Activated naive CD8-positive, alpha-beta T cell treated with anti-CD3 and anti-CD28 coated beads for 36 hours (primary cell): ENCODE results near the gene PRDM8. TPM values are rescaled to one million over a fixed set of nuclear protein-coding genes. Genes with fewer than 3 reads are reported as not detected.

ENCODE experiments used
- DNase-seq: peaks from one replicate; pipeline ENCODE4 v3.0.0; 2021
- H3K27ac Mint-ChIP-seq: one replicate; pipeline ENCODE4 v1.8.0; 2022; ENCODE audit warnings: mild to moderate bottlenecking, moderate library complexity, mixed read lengths
- H3K27me3 Mint-ChIP-seq: one replicate; pipeline ENCODE4 v1.8.0; 2022; ENCODE audit warnings: mild to moderate bottlenecking, mixed read lengths
- H3K36me3 Mint-ChIP-seq: one replicate; pipeline ENCODE4 v1.8.0; 2021; ENCODE audit warnings: mild to moderate bottlenecking, mixed read lengths
- H3K4me1 Mint-ChIP-seq: one replicate; pipeline ENCODE4 v1.8.0; 2021; ENCODE audit warnings: mixed read lengths
- H3K4me3 Mint-ChIP-seq: one replicate; pipeline ENCODE4 v1.8.0; 2022; ENCODE audit warnings: mild to moderate bottlenecking, moderate library complexity, mixed read lengths
- H3K9me3 Mint-ChIP-seq: one replicate; pipeline ENCODE4 v1.8.0; 2022; ENCODE audit warnings: mixed read lengths
- total RNA-seq, 2 experiments: library from RNA; stranded (reverse); gene quantifications; one replicate each; pipeline ENCODE4 v1.2.3, GENCODE V29; 2021

The PRDM8 gene
- total RNA-seq, 2 experiments from 2014 or later = 1.3 to 2.3 TPM

- Mint-ChIP-seq H3K36me3 (peaks cover 6% of the 10 kb centered on the region), H3K4me3 (peak overlapping the region; percentile 79), H3K27me3 (peaks cover 43% of the 10 kb centered on the region), H3K9me3 (no peaks in the 10 kb centered on the region), H3K27ac (peak overlapping the region; percentile 71), H3K4me1 (peaks cover 18% of the 10 kb centered on the region)
- peak; percentile 49 for DNase-seq
Measured at GRCh38 chr4:80202741-80203553, 5.6 kb downstream of the PRDM8 start.

DNA sequence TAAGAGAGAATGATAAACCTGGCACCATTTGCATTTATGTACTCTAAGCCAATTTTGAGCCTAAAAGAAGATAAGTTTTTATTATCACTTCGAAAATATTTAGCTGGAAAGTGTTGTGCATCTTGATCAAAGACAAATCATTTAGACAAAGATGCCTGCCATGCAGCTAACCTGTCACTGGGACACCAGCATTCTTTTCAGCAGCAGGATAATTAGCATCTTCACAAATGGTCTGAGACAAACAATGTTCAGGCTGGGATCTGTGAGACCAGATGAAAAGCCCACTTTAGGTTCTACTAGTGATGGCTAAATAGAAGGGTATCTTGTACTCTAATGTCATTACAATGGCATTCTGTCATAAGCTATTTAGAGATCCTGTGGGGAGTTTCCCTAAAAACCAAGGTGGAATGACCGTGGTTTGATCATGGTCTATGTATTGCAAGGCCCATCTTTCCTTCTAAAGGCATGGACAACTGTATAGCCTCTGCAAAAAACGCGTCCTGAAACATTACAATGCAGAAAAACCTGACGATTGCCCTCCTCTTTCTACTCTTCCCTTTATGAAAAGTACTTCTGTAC lies 7.2 kb downstream of the PRDM8 start:
- no peak for DNase-seq
- peaks cover 35% of the 10 kb centered on the region for H3K27me3 Mint-ChIP-seq
- peaks cover 5% of the 10 kb centered on the region for H3K36me3 Mint-ChIP-seq
- no peak overlapping the region for H3K27ac Mint-ChIP-seq
- H3K4me1 Mint-ChIP-seq = peaks cover 15% of the 10 kb centered on the region
- H3K9me3 Mint-ChIP-seq = no peaks in the 10 kb centered on the region
- H3K4me3 Mint-ChIP-seq = no peak overlapping the region

DNA sequence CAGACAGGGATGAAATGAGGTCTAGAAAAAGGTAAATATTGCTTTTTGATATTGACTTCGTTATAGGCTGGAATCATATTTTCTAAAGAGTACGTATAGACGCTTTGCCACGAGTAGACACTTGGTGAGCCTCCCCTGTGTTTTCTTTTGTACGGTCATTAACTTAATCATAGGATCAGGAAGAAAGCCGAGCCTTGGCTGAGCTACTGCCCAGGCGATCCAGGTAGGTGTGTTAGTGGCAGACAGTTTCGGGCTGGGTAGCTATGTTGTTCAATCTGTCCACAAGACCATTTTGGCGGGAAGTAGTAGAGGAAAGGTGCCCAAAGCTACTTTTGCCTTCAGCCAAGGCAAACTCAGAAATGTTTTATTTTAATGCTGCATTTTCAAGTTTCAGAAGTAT lies 8.8 kb downstream of the PRDM8 start:
- DNase-seq = no peak
- H3K9me3 Mint-ChIP-seq = no peaks in the 10 kb centered on the region
- peaks cover 5% of the 10 kb centered on the region for H3K36me3 Mint-ChIP-seq
- peaks cover 29% of the 10 kb centered on the region for H3K27me3 Mint-ChIP-seq
- peaks cover 13% of the 10 kb centered on the region for H3K4me1 Mint-ChIP-seq
- H3K4me3 Mint-ChIP-seq = no peak overlapping the region
- no peak overlapping the region for H3K27ac Mint-ChIP-seq

DNA sequence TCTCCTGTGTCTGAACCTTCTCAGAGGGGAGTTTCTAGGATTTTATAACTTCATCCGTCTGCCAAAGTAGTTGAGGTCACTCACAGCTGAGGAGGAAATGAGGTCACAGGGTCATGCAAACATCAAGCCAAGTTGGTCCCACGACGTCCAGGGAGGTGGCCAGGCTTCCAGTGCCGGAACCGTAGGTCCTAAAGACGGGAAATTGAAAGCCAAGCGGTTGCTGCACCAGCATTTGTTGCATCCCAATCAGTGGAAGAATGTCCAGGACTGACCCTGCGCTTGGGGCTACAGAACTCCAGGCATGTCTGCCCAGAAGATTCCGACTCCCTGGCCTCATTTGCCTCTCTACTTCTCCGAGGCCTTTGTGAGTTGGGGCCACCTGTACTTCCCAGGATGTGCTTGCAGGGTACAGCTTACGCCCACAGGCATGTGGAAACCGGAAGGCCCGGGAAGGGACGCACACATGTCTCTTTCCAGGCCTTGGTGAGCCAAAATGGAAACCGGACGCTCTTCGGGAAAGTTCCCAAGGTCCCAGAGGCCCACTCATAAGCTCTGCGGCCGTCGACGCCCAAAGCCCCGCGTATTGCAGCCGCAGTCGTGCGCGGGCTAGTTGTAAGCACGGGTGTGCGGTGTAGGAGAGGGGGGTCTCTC lies 9.3 kb downstream of the PRDM8 start:
- DNase-seq = no peak
- no peaks in the 10 kb centered on the region for H3K9me3 Mint-ChIP-seq
- no peak overlapping the region for H3K27ac Mint-ChIP-seq
- H3K27me3 Mint-ChIP-seq = peaks cover 28% of the 10 kb centered on the region
- peaks cover 8% of the 10 kb centered on the region for H3K4me1 Mint-ChIP-seq
- peaks cover under 1% of the 10 kb centered on the region for H3K36me3 Mint-ChIP-seq
- no peak overlapping the region for H3K4me3 Mint-ChIP-seq

DNA sequence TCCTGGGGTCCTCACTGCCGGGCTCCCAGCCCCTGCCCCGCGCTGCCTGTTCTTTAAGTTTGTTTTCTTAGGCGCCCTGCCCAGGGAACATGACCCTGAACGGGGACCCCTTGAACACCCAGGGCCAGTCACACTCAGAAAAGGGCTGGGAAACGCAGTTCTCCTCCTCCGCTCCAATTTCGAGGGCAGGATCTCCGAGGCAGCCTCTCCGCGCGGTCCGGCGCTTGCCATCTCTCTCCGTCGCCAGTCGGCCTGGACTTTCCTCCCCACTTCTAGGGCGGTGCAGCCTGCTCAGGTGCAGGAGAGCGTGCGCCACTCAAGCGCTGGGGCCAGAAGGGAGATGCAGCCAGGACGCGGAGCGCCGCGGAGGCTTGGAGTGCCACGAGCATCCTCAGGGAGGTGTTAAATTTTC lies 9.9 kb downstream of the PRDM8 start:
- peaks cover 5% of the 10 kb centered on the region for H3K4me1 Mint-ChIP-seq
- no peak for DNase-seq
- no peaks in the 10 kb centered on the region for H3K9me3 Mint-ChIP-seq
- no peak overlapping the region for H3K27ac Mint-ChIP-seq
- no peak overlapping the region for H3K4me3 Mint-ChIP-seq
- no peaks in the 10 kb centered on the region for H3K36me3 Mint-ChIP-seq
- H3K27me3 Mint-ChIP-seq = peaks cover 25% of the 10 kb centered on the region

- no peak overlapping the region for H3K4me3 Mint-ChIP-seq
- peaks cover 5% of the 10 kb centered on the region for H3K4me1 Mint-ChIP-seq
- H3K9me3 Mint-ChIP-seq = no peaks in the 10 kb centered on the region
- DNase-seq = no peak
- peaks cover 25% of the 10 kb centered on the region for H3K27me3 Mint-ChIP-seq
- no peak overlapping the region for H3K27ac Mint-ChIP-seq
- H3K36me3 Mint-ChIP-seq = no peaks in the 10 kb centered on the region
Measured at GRCh38 chr4:80207664-80208063, 10.4 kb downstream of the PRDM8 start.

DNA sequence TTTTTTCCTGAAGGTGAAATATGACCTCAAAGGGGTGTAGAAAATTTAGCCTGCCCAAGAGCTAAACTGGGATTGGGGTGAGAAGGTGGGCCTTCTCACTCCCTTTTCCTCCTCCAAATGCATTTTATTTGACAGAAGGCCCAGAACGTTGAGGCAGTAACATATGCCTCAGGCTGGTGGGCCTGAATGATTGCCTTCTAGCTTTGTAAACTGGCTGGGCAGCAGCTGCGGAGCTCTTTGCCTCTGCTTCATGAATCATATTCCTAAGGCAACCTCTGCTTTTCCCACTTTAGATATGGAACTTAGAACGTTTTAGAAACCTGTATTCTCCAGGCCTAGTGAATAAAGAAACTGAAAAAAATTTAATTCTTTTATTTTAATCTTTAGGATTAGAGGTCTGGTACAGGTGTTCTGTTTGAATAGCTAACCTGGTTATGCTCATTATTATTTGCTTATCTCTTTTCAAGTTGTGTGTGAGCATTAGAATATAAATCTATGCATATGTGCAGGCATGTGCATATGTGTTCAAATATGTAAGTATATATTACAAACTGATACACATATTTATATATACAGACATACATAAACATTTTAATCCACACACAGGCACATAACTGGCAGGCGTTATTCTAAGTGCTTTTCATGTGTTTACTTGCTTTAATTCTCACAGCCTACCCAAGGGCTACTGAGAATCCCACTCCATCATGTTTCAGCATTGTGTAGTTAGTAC lies 11.5 kb downstream of the PRDM8 start:
- H3K36me3 Mint-ChIP-seq = no peaks in the 10 kb centered on the region
- no peak for DNase-seq
- H3K4me3 Mint-ChIP-seq = no peak overlapping the region
- H3K27me3 Mint-ChIP-seq = peaks cover 20% of the 10 kb centered on the region
- H3K4me1 Mint-ChIP-seq = no peaks in the 10 kb centered on the region
- H3K27ac Mint-ChIP-seq = no peak overlapping the region
- no peaks in the 10 kb centered on the region for H3K9me3 Mint-ChIP-seq

- Mint-ChIP-seq H3K27me3 (peaks cover 20% of the 10 kb centered on the region), H3K4me3 (no peak overlapping the region), H3K4me1 (no peaks in the 10 kb centered on the region), H3K9me3 (no peaks in the 10 kb centered on the region), H3K27ac (no peak overlapping the region), H3K36me3 (no peaks in the 10 kb centered on the region)
- no peak for DNase-seq
Measured at GRCh38 chr4:80209340-80209701, 12.0 kb downstream of the PRDM8 start.

DNA sequence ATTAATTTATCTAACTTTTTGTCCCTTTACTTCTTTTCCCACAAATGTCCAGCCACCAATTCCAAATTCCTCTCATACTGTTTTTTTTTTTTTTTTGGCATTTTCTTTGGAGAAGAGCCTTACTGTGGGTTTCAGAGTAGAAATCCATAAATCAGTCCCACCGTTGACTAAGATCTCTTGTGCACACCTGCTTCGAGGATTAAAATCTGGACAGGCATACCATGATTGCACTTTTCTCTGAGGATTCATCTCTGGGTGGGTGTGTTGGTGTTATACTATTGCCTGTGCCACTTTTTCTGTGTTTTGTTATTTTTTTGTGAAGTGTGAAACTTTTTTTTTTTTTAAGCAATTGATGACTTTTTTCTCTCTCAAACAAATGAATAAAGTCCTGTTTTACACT lies 13.2 kb downstream of the PRDM8 start:
- no peaks in the 10 kb centered on the region for H3K9me3 Mint-ChIP-seq
- no peak overlapping the region for H3K4me3 Mint-ChIP-seq
- no peaks in the 10 kb centered on the region for H3K36me3 Mint-ChIP-seq
- H3K27ac Mint-ChIP-seq = no peak overlapping the region
- DNase-seq = no peak
- peaks cover 20% of the 10 kb centered on the region for H3K27me3 Mint-ChIP-seq
- peaks cover 1% of the 10 kb centered on the region for H3K4me1 Mint-ChIP-seq

- peaks cover 1% of the 10 kb centered on the region for H3K4me1 Mint-ChIP-seq
- H3K36me3 Mint-ChIP-seq = no peaks in the 10 kb centered on the region
- H3K27ac Mint-ChIP-seq = peak overlapping the region; percentile 48
- DNase-seq = no peak
- no peaks in the 10 kb centered on the region for H3K9me3 Mint-ChIP-seq
- H3K4me3 Mint-ChIP-seq = no peak overlapping the region
- H3K27me3 Mint-ChIP-seq = peaks cover 17% of the 10 kb centered on the region
Measured at GRCh38 chr4:80213117-80213815, 16.0 kb downstream of the PRDM8 start.

- peaks cover 1% of the 10 kb centered on the region for H3K4me1 Mint-ChIP-seq
Measured at GRCh38 chr4:80215449-80216052, 18.2 kb downstream of the PRDM8 start.

DNA sequence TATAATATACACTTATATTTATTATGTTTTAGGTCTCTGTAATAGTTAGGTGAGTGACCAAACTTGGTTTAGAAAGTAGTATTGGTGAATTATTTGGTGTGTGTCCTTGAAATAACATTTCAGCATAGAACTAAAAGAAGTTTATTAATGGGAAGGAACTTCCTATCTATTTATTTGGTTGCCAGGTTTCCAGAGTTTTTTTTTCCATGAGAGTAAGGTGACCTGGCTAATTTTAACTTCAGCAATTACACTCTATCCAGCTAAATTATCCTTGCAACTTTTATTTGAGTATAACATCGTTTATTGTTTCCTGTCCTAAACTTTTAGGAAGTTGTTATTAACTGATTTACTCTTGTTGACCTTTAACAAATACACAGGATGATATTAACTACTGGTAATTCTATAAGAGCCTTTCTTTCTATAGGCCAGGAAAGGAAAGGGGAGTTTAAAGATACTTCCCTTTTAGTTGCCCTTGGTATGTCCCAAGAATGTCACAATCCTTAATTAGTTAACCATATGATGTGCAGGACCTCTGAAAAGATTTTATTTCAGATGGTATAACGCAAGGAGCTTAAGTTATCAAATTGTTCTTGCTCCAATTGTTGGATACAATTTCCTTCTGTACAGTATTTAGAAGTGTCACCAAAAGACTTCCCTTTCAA lies 18.9 kb downstream of the PRDM8 start:
- Mint-ChIP-seq H3K27ac (no peak overlapping the region), H3K4me1 (peaks cover 1% of the 10 kb centered on the region), H3K36me3 (no peaks in the 10 kb centered on the region), H3K4me3 (no peak overlapping the region), H3K27me3 (peaks cover 19% of the 10 kb centered on the region), H3K9me3 (no peaks in the 10 kb centered on the region)
- DNase-seq = no peak

More at GRCh38 chr4:80215449-80216052, 18.2 kb downstream of the PRDM8 start:
- H3K27ac Mint-ChIP-seq = no peak overlapping the region
- no peaks in the 10 kb centered on the region for H3K9me3 Mint-ChIP-seq
- no peak for DNase-seq
- no peak overlapping the region for H3K4me3 Mint-ChIP-seq
- H3K36me3 Mint-ChIP-seq = no peaks in the 10 kb centered on the region
- peaks cover 25% of the 10 kb centered on the region for H3K27me3 Mint-ChIP-seq

- H3K4me3 Mint-ChIP-seq = no peak overlapping the region
- H3K9me3 Mint-ChIP-seq = no peaks in the 10 kb centered on the region
- H3K27me3 Mint-ChIP-seq = peaks cover 16% of the 10 kb centered on the region
- no peak overlapping the region for H3K27ac Mint-ChIP-seq
- no peak for DNase-seq
- peaks cover 1% of the 10 kb centered on the region for H3K4me1 Mint-ChIP-seq
- H3K36me3 Mint-ChIP-seq = no peaks in the 10 kb centered on the region
Measured at GRCh38 chr4:80219301-80220025, 22.2 kb downstream of the PRDM8 start.
